H1 (cell line): Measurements from ENCODE around the gene TPP1. TPM values are rescaled to one million over a fixed set of nuclear protein-coding genes. Genes with fewer than 3 reads are reported as not detected.

Experiments
- ATF2 ChIP-seq: IDR thresholded peaks from 2 replicates; pipeline ENCODE4 v1.6.1; 2012; ENCODE audit warnings: low read length, inconsistent platforms
- CHD7 ChIP-seq: fragments of 300-600 bp; sonication (generic); IDR thresholded peaks from 2 replicates; pipeline ENCODE4 v1.7.1; 2012; ENCODE audit warnings: low read length, moderate library complexity, mild to moderate bottlenecking, inconsistent platforms; ENCODE audit not compliant: insufficient replicate concordance
- KDM4A ChIP-seq: IDR thresholded peaks from one replicate; pipeline ENCODE4 v1.7.1; 2012; ENCODE audit warnings: low read depth, mild to moderate bottlenecking, moderate library complexity, low read length, inconsistent platforms; ENCODE audit not compliant: severe bottlenecking
- POLR2AphosphoS5 ChIP-seq: IDR thresholded peaks from 2 replicates; pipeline ENCODE4 v1.6.1; 2011; ENCODE audit warnings: low read depth, low read length
- polyA plus RNA-seq, 7 experiments: library from polyadenylated mRNA; depleted of rRNA in 3 of 7; stranded (reverse) in 5 of 7; unstranded in 2 of 7; fragments of >200 nt in 5 of 7; fragments of 200-250 nt in 2 of 7; gene quantifications; 1 replicate in 5 of 7; 2 replicates in 1 of 7; 4 replicates in 1 of 7; pipeline versions ENCODE4 v1.2.1 to v1.2.3, GENCODE V29; 2011 to 2013; ENCODE audit warnings: missing spikeins in 2 of 7, mixed read lengths in 2 of 7
- total RNA-seq: library from RNA; stranded (reverse); fragmentation: NEBNext Ultra II Directional; extraction: Animal tissue kit (Norgen Biotek cat#: 25700); gene quantifications from 2 replicates; pipeline ENCODE4 v1.2.1, GENCODE V29; 2021

Gene TPP1
- total and polyA plus RNA-seq, 2 of the 8 experiments (the other 6 are each of a cell fraction or from before 2014, with no cell fraction given) = 36.1 to 77.5 TPM

- TF ChIP-seq CHD7 (no peak), POLR2AphosphoS5 (peak; percentile 95), KDM4A (no peak), ATF2 (peak; percentile 72; the same call in 1 of the 2 replicates)
Observed at GRCh38 chr11:6606471-6607189, 12.6 kb downstream of the TPP1 start (continued).
